DOHH2 (cell line): ENCODE data around the gene IMMP2L.

Experiments used
- EZH2phosphoT487 ChIP-seq: fragments of 200-600 bp; sonication (generic); IDR thresholded peaks from 2 replicates; pipeline ENCODE4 v1.6.1; 2017; ENCODE audit warnings: borderline replicate concordance, mild to moderate bottlenecking, antibody characterized with exemption, low read length, moderate library complexity, mixed read lengths
- TF ChIP-seq, protein P1 (sequence below): fragments of 200-600 bp; sonication (generic); IDR thresholded peaks from one replicate; pipeline ENCODE4 v1.5.1; 2014; ENCODE audit warnings: antibody characterized with exemption, mild to moderate bottlenecking, low read depth, low read length; ENCODE audit not compliant: poor library complexity, severe bottlenecking

DNA sequence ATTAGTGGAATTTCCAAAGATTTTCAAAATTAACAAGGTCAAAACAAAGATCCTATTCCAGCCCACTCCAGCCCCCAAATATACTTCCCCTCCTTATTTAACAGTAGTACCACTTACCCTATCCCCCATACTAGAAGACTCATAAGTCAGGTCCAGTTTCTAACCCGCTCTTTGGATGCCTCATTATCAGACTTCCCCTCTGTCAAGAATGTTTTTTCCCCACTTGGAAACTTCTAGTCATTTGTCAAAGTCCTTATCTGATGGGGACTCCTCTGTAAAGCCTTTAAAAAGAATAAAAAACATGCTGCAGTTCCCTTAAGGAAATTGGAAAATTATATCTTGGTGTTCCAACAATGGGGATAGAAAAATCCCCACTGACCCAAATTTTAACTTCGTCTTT lies 70.1 kb downstream of the IMMP2L start:
- TF ChIP-seq, protein P1, sequence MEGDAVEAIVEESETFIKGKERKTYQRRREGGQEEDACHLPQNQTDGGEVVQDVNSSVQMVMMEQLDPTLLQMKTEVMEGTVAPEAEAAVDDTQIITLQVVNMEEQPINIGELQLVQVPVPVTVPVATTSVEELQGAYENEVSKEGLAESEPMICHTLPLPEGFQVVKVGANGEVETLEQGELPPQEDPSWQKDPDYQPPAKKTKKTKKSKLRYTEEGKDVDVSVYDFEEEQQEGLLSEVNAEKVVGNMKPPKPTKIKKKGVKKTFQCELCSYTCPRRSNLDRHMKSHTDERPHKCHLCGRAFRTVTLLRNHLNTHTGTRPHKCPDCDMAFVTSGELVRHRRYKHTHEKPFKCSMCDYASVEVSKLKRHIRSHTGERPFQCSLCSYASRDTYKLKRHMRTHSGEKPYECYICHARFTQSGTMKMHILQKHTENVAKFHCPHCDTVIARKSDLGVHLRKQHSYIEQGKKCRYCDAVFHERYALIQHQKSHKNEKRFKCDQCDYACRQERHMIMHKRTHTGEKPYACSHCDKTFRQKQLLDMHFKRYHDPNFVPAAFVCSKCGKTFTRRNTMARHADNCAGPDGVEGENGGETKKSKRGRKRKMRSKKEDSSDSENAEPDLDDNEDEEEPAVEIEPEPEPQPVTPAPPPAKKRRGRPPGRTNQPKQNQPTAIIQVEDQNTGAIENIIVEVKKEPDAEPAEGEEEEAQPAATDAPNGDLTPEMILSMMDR: no peak
- no peak for TF ChIP-seq EZH2phosphoT487
